Mesenchymal stem cell (in vitro differentiated cells and primary cell): Measurements from ENCODE around the gene PRSS53.

Experiments used
- DNase-seq: peaks from one replicate; pipeline ENCODE4 v3.0.0-alpha.2; 2013
- H2AFZ ChIP-seq: one replicate; pipeline ENCODE4 v1.6.1; 2013; ENCODE audit warnings: low read depth, mild to moderate bottlenecking, control low read depth, inconsistent platforms, low read length, moderate library complexity
- H2AK5ac ChIP-seq: 2 replicates; pipeline ENCODE4 v1.6.1; 2013; ENCODE audit warnings: low read length, moderate library complexity, mild to moderate bottlenecking, inconsistent platforms; ENCODE audit not compliant: severe bottlenecking
- H2BK120ac ChIP-seq: one replicate; pipeline ENCODE4 v1.6.1; 2013; ENCODE audit warnings: low read depth, mild to moderate bottlenecking, inconsistent platforms, low read length, moderate library complexity
- H2BK12ac ChIP-seq, 2 experiments: one replicate each; pipeline ENCODE4 v1.6.1; 2013; ENCODE audit warnings: inconsistent platforms in 2 of 2, low read length in 2 of 2, mild to moderate bottlenecking in 2 of 2, moderate library complexity in 2 of 2, control low read depth in 1 of 2
- H2BK15ac ChIP-seq: one replicate; pipeline ENCODE4 v1.6.1; 2013; ENCODE audit warnings: mild to moderate bottlenecking, low read depth, inconsistent platforms; ENCODE audit not compliant: poor library complexity, severe bottlenecking
- H2BK5ac ChIP-seq: 2 replicates; pipeline ENCODE4 v1.6.1; 2013; ENCODE audit warnings: low read depth, mild to moderate bottlenecking, low read length, control low read depth, inconsistent platforms; ENCODE audit not compliant: poor library complexity, severe bottlenecking
- H3K14ac ChIP-seq, 2 experiments: one replicate each; pipeline ENCODE4 v1.6.1; 2013; ENCODE audit warnings: inconsistent platforms in 2 of 2, low read length in 2 of 2, control low read depth in 1 of 2, mild to moderate bottlenecking in 1 of 2, moderate library complexity in 1 of 2
- H3K18ac ChIP-seq, 2 experiments: one replicate each; pipeline ENCODE4 v1.6.1; 2013; ENCODE audit warnings: inconsistent platforms in 2 of 2, low read length in 2 of 2, control low read depth in 1 of 2, low read depth in 1 of 2, mild to moderate bottlenecking in 1 of 2
- H3K23ac ChIP-seq, 2 experiments: one replicate each; pipeline ENCODE4 v1.6.1; 2013; ENCODE audit warnings: inconsistent platforms in 2 of 2, low read length in 2 of 2, mild to moderate bottlenecking in 2 of 2, moderate library complexity in 2 of 2, control low read depth in 1 of 2
- H3K27ac ChIP-seq: 2 replicates; pipeline ENCODE4 v1.5.1; 2013; ENCODE audit warnings: mild to moderate bottlenecking, moderate library complexity, low read length, control low read depth, inconsistent platforms; ENCODE audit not compliant: poor library complexity, severe bottlenecking
- H3K27me3 ChIP-seq, 2 experiments: 2 replicates each; pipeline versions ENCODE4 v1.6.1 to v1.7.0; 2013; ENCODE audit warnings: low read length in 2 of 2, mild to moderate bottlenecking in 2 of 2, moderate library complexity in 2 of 2, control low read depth in 1 of 2, inconsistent platforms in 1 of 2; ENCODE audit not compliant: control insufficient read depth in 1 of 2, insufficient read depth in 1 of 2
- H3K36me3 ChIP-seq, 2 experiments: 2 replicates each; pipeline versions ENCODE4 v1.6.1 to v1.7.0; 2013; ENCODE audit warnings: low read length in 2 of 2, control low read depth in 1 of 2, inconsistent platforms in 1 of 2, low read depth in 1 of 2, mild to moderate bottlenecking in 1 of 2; ENCODE audit not compliant: insufficient read depth in 2 of 2, control insufficient read depth in 1 of 2
- H3K4ac ChIP-seq, 2 experiments: one replicate each; pipeline ENCODE4 v1.6.1; 2013; ENCODE audit warnings: inconsistent platforms in 2 of 2, low read length in 2 of 2, mild to moderate bottlenecking in 2 of 2, moderate library complexity in 2 of 2, control low read depth in 1 of 2, low read depth in 1 of 2
- H3K4me1 ChIP-seq: 2 replicates; pipeline ENCODE4 v1.6.1; 2013; ENCODE audit warnings: low read depth, low read length, control low read depth; ENCODE audit not compliant: control insufficient read depth, insufficient read depth
- H3K4me2 ChIP-seq: 2 replicates; pipeline ENCODE4 v1.6.1; 2013; ENCODE audit warnings: low read length, mild to moderate bottlenecking, inconsistent platforms; ENCODE audit not compliant: poor library complexity, severe bottlenecking
- H3K4me3 ChIP-seq, 2 experiments: 2 replicates each; pipeline versions ENCODE4 v1.5.1 to v1.7.0; 2013; ENCODE audit warnings: low read length in 2 of 2, mild to moderate bottlenecking in 2 of 2, control low read depth in 1 of 2, low read depth in 1 of 2; ENCODE audit not compliant: insufficient read depth in 1 of 2
- H3K79me1 ChIP-seq: replicated peaks from 2 replicates; pipeline ENCODE4 v1.6.1; 2013; ENCODE audit warnings: mild to moderate bottlenecking, control low read depth, low read length, inconsistent platforms; ENCODE audit not compliant: poor library complexity, severe bottlenecking
- H3K9ac ChIP-seq: 2 replicates; pipeline ENCODE4 v1.7.0; 2013; ENCODE audit warnings: mild to moderate bottlenecking, low read length, moderate library complexity
- H3K9me3 ChIP-seq: 2 replicates; pipeline ENCODE4 v1.7.0; 2013; ENCODE audit warnings: mild to moderate bottlenecking, low read length; ENCODE audit not compliant: control insufficient read depth
- H4K8ac ChIP-seq: one replicate; pipeline ENCODE4 v1.6.1; 2013; ENCODE audit warnings: inconsistent platforms, mild to moderate bottlenecking, low read length, moderate library complexity
- H4K91ac ChIP-seq: one replicate; pipeline ENCODE4 v1.6.1; 2013; ENCODE audit warnings: mild to moderate bottlenecking, low read length, inconsistent platforms
- WGBS: methylation state at CpG from one replicate; pipeline ENCODE4 v1.1.7; 2013; ENCODE audit warnings: mixed read lengths; 5-methylcytosine and 5-hydroxymethylcytosine counted together

PRSS53 gene

GRCh38 chr16:31083081-31083480, 5.7 kb downstream of the PRSS53 start:
- H3K23ac ChIP-seq = no peak overlapping the region
- no peak overlapping the region for H3K18ac ChIP-seq
- H3K4me2 ChIP-seq = no peak overlapping the region
- H3K27ac ChIP-seq = no peak overlapping the region
- WGBS = 86% methylated on average over 6 of the region's 9 CpGs
- H3K79me1 ChIP-seq = peaks cover 65% of the 10 kb centered on the region
- no peak overlapping the region for H2BK5ac ChIP-seq
- no peak overlapping the region for H2BK12ac ChIP-seq
- peak overlapping the region; percentile 26 for H3K9ac ChIP-seq
- no peak for DNase-seq
- H3K4ac ChIP-seq = no peak overlapping the region
- peaks cover 98 to 99% of the 10 kb centered on the region in 2 experiments for H3K36me3 ChIP-seq
- H3K9me3 ChIP-seq = no peaks in the 10 kb centered on the region
- H2AK5ac ChIP-seq = no peak overlapping the region
- H2BK15ac ChIP-seq = no peak overlapping the region
- no peaks in the 10 kb centered on the region for H3K27me3 ChIP-seq
- H3K4me1 ChIP-seq = peaks cover 23% of the 10 kb centered on the region
- H2AFZ ChIP-seq = no peak overlapping the region
- H4K8ac ChIP-seq = no peak overlapping the region
- H2BK120ac ChIP-seq = no peak overlapping the region
- H4K91ac ChIP-seq = no peak overlapping the region
- H3K14ac ChIP-seq = no peak overlapping the region
- no peak overlapping the region for H3K4me3 ChIP-seq

GRCh38 chr16:31082368-31083045, 6.2 kb downstream of the PRSS53 start:
- no peak overlapping the region for H4K91ac ChIP-seq
- H3K27me3 ChIP-seq = no peaks in the 10 kb centered on the region
- H3K4me2 ChIP-seq = no peak overlapping the region
- H2AK5ac ChIP-seq = no peak overlapping the region
- no peak overlapping the region for H3K4ac ChIP-seq
- H3K9ac ChIP-seq = peak overlapping the region; percentile 41
- H2AFZ ChIP-seq = no peak overlapping the region
- peaks cover 66% of the 10 kb centered on the region for H3K79me1 ChIP-seq
- DNase-seq = no peak
- peak overlapping the region; percentile 57 for H4K8ac ChIP-seq
- no peak overlapping the region for H3K27ac ChIP-seq
- peaks cover 21% of the 10 kb centered on the region for H3K4me1 ChIP-seq
- no peak overlapping the region for H3K18ac ChIP-seq
- H3K23ac ChIP-seq = no peak overlapping the region
- no peak overlapping the region for H3K14ac ChIP-seq
- no peak overlapping the region for H2BK15ac ChIP-seq
- H3K4me3 ChIP-seq = no peak overlapping the region
- no peaks in the 10 kb centered on the region for H3K9me3 ChIP-seq
- 94% methylated on average over 14 of the region's 14 CpGs for WGBS
- no peak overlapping the region for H2BK5ac ChIP-seq
- no peak overlapping the region for H2BK12ac ChIP-seq
- H2BK120ac ChIP-seq = no peak overlapping the region
- H3K36me3 ChIP-seq = peaks cover 98 to 99% of the 10 kb centered on the region in 2 experiments

GRCh38 chr16:31081428-31082351, 7.1 kb downstream of the PRSS53 start:
- H3K9ac ChIP-seq = peak overlapping the region; percentile 41
- no peak overlapping the region for H3K27ac ChIP-seq
- peaks cover 98 to 100% of the 10 kb centered on the region in 2 experiments for H3K36me3 ChIP-seq
- H3K4me2 ChIP-seq = no peak overlapping the region
- no peak overlapping the region for H2BK120ac ChIP-seq
- peaks cover 18% of the 10 kb centered on the region for H3K4me1 ChIP-seq
- H3K27me3 ChIP-seq = no peaks in the 10 kb centered on the region
- H2AFZ ChIP-seq = no peak overlapping the region
- H3K14ac ChIP-seq = no peak overlapping the region
- peaks cover 70% of the 10 kb centered on the region for H3K79me1 ChIP-seq
- H2BK15ac ChIP-seq = no peak overlapping the region
- no peak overlapping the region for H4K91ac ChIP-seq
- no peak overlapping the region for H3K4me3 ChIP-seq
- H3K9me3 ChIP-seq = no peaks in the 10 kb centered on the region
- H2AK5ac ChIP-seq = no peak overlapping the region
- H3K4ac ChIP-seq = no peak overlapping the region
- no peak overlapping the region for H3K18ac ChIP-seq
- no peak overlapping the region for H2BK5ac ChIP-seq
- no peak for DNase-seq
- H3K23ac ChIP-seq = no peak overlapping the region
- peak overlapping the region; percentile 35 for H4K8ac ChIP-seq
- 93% methylated on average over 26 of the region's 26 CpGs for WGBS
- no peak overlapping the region for H2BK12ac ChIP-seq

GRCh38 chr16:31080756-31081419, 7.9 kb downstream of the PRSS53 start:
- Histone ChIP-seq H3K4me1 (peaks cover 21% of the 10 kb centered on the region), H3K36me3 (peaks cover 99 to 100% of the 10 kb centered on the region in 2 experiments), H3K79me1 (peaks cover 71% of the 10 kb centered on the region), H2AK5ac (no peak overlapping the region), H3K27me3 (no peaks in the 10 kb centered on the region), H3K9ac (no peak overlapping the region), H2BK5ac (no peak overlapping the region), H3K23ac (no peak overlapping the region), H3K4me3 (no peak overlapping the region), H2BK15ac (no peak overlapping the region), H3K4ac (no peak overlapping the region), H3K14ac (no peak overlapping the region), H4K8ac (no peak overlapping the region), H3K4me2 (no peak overlapping the region), H2BK12ac (no peak overlapping the region), H3K18ac (no peak overlapping the region), H3K27ac (no peak overlapping the region), H4K91ac (no peak overlapping the region), H3K9me3 (no peaks in the 10 kb centered on the region), H2AFZ (no peak overlapping the region), H2BK120ac (no peak overlapping the region)
- DNase-seq = no peak
- WGBS = 97% methylated on average over 13 of the region's 13 CpGs
